HG03280 (cell line): ENCODE results near the gene NOTO.

Experiments
- ATAC-seq: cut with Tn5 transposase; IDR thresholded peaks from one replicate; pipeline ENCODE4 v1.9.1; 2021; ENCODE audit warnings: mild to moderate bottlenecking, moderate library complexity; ENCODE audit not compliant: unreplicated experiment

NOTO gene

DNA sequence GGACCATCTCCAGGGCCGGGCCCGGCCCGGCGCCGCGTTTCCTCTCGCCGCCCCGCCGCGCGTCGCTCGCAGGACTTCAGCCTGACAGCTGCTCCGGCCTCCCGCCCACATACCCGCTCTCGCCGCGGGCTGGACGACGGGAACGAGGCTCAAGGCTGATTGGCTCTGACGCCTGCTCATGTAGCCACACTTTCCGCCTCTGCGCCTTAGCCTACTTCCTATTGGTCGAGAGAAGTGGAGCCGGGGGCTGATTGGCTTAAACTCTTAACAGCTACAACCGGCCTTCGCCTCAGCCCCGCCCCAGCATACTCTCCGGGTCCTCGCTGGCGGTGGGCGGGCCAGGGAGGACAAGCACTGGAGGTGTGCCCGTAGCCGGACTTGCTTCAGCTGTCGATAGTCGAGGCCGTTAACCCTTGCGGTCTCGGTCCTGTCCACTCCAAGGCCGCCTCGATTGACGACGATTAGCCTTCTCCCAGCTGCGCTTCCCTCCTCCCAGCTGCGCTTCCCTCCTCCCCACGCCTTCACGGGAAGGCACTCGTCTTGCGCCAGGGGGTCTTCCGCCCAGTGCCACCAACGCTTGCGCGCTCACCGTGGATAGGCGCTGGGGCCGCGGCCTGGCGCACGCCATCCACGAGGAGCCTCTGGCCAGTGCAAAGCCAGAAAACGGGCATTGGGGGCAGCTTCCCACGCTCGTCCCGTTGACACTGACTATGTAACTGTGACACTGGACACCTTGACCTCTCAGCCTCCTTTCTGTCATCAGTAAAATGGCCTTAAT is 31.0 kb downstream of the NOTO start, which contains the start of gene PRADC1:
Gene PRADC1 (minus strand): TSS at position 86 of the 778 bp plus-strand sequence. CDS start 79 bp downstream, at position 7.
- peak; percentile 92 for ATAC-seq

DNA sequence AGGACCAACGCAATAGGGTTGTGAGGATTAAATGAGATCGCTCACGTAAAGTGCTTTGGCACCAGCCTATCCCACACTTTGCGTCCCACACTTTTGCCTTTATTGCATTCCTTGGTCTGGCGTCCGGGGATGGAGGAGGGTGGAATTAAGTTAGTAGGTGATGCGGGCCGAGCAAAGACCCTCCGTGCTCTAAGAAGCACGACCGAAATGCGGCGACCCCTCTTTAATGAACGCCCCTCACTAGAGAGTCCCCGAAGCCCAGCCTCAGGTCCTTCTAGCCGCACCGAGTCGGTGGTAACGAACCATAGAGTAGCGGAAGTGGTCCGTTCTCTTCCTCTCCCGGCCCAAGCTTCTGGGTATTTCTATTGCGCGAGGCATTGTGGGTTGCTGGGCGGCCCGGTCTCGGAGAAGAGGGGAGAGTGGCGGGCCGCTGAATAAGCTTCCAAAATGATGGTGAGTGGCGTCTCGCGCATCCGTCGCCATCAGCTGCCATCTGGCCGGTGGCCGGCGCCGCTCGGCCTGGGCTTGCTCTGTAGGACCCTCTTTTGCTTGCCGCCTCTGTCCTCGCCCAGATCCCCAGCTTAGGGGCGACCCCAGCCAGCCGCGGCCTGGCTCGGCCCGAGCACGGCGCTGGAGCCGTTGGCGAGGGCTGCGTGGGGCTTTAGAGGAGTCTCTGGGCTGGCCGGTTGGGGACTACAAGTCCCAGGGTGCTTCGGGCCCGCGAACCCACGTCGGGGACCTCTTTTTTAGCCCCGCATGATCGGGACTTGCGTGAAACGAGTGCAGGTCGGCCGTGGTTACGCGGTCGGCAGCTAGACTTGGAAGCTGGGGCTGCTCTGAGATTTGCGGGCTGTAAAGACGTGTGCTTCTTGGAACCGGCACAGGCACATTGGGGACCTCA is 31.8 kb downstream of the NOTO start, which contains the start of gene CCT7:
Gene CCT7 (plus strand): TSS at position 377 of the 901 bp plus-strand sequence. CDS start 71 bp downstream, at position 448.
- ATAC-seq, result peak; percentile 62

DNA sequence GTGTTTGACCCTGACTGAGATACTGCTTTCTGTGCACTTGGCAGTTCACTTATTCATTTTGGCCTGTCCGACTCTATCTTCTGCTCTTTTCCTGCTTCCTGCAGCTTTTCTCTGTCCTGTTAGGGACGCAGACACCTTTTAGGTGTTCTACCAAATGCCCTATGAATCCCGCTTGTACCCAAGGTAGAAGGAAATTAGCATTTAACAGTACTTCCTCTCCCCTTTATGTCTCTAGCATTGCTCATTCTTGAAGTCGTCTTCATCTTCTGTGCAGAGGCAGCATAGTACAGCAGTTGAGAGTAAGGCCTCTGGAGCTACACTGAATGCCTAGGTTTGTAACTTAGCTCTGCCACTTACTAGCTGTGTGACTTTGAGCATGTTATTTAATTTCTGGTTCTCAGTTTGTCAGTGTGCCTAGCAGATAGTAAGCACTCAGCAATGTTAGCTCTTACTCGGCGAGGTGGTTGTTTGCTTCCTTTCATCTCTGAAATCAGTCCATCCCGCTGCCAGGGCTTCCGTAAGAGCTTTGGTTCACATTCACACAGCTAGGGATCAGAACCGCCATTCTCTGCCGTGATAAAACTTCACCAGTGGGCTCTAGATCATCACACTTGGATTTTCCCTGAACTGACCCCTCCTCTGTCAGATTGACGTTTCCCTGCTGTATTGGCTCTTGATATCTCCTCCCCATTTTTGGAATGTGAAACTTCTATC is 33.1 kb downstream of the NOTO start:
- no peak for ATAC-seq

DNA sequence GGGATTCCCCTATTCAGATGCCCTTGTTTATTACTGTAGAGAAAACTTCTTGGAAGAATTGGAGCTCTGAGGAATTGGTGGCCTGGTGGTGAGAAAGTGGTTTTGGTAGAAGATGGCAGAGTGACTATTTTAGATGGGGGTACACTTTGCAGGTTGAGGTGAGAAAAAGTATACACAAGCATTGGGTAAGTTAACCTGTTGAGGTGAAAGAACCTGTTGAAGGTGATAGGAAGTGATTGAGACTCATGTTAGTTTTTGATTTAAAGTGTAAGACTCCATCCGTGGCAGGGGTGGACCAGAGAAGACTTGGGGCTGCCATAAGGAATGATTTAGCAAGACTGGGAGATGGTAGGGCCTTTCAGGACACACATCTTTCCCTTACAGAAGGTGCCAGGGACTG is 34.8 kb downstream of the NOTO start:
- no peak for ATAC-seq

DNA sequence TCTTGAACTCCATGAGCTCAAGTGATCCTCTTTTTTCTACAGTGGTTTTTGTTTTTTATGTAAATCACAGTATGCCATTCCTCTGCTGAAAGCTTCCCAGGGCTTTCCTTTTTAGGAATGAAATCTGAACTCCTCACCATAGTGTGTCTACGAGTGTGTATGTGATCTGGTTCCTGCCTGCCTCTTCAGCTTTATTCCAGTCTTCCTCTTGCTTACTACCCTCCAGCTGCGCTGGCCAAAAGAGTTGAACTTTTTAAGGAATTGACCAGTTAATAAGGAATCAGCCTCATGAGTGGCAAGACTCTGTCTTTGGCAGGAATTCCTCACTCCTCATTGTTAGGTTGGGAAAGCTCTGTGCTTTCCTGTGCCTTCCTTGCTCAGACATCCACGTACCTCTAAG is 35.8 kb downstream of the NOTO start:
- ATAC-seq, result no peak

DNA sequence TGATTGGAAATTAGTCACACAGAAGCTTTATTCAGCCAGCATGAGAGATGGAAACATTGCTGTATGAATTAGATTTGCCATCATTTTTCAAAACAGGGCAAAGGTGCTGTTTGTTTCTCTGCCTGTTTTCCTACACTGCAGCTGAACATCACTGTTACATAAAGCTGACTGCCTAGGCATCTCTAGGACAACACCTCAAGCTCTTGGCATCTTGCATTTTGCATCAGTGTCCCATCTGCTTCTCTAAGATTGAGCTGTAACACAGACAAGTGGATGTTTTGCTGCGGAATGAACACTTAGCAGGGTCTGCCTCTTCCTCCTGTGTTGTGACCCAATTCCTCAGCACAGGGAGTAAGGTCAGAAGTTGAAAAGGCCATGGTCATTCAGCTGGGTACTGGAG is 36.6 kb downstream of the NOTO start:
- no peak for ATAC-seq

DNA sequence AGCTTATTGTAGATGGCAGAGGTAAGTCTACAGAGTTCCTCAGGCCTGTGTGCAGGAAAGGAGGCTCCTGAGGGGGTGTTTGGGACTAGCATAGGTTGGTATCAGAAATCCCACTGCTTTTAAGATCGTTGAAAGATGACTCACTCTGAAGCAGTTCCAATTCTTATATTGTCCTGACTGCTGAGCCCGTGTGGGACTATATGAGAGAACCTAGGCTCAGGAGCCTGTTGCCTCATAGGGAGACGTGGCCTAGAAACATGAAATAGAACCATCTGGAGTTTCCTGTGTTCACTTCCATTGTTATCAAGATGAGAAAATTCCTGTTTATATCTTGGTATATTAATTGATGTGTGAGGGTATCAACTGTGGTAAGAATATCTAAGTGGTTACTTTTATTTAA is 37.4 kb downstream of the NOTO start:
- ATAC-seq, result no peak

DNA sequence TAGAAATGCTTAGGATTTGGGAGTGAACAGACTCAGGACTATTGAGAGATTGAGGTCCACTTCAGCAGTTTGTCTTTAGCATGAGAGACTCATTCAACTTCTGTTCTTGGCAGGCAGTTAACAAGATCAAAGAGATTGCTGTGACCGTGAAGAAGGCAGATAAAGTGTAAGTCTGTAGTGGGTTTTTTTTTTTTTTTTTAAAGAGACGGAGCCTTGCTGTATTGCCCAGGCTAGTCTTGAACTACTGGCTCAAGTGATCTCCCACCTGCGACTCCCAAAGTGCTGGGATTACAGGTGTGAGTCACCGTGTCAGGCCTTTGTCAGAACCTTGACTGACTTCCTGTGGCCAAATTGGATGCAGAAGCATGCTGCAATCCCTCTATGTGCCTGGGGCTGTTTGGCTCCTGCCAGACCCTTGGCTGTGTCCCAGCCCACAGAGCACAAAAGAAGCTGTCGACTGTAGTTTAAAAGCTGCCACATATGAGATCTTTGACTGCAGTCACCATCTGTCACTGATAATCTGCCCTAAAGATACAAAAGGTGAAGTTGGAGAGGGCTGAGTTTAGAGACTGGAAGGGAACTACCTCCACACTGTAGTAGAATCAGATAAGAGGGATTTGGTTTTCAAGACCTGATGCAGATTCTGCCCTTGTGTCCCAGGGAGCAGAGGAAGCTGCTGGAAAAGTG is 41.7 kb downstream of the NOTO start:
- no peak for ATAC-seq

DNA sequence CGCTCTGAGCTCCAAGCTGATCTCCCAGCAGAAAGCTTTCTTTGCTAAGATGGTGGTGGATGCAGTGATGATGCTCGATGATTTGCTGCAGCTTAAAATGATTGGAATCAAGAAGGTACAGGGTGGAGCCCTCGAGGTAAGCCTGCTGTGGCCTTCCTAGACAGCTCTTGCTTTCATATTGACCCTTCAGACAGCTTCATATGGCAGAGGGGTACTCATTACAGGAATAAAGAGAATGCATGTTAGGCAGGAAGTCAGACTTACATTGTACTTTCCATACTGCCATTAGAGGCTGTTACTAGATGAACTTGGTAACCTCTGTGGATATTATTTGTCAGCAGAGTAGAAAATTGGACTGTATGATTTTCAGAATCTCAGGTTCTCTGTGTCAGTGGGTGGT is 42.2 kb downstream of the NOTO start:
- no peak for ATAC-seq

DNA sequence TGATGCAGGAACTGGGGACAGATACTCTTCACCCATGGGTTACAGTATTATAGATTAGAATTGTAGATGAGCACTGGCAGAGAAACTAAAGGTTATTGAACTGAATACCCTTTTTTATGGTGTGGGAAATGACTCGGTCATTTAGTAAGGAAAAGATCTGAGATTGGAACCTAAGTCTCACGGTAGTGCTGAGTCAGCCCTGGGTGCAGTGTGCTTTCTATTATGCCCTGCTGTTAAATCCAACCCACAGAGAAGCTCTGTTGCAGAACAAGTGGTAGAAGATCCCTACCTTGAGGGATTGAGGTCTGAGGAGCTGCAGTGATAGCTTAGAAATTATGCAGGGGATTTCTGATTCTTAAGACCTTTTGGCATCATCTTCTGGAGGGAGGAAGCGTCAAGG is 44.5 kb downstream of the NOTO start:
- ATAC-seq, result no peak

DNA sequence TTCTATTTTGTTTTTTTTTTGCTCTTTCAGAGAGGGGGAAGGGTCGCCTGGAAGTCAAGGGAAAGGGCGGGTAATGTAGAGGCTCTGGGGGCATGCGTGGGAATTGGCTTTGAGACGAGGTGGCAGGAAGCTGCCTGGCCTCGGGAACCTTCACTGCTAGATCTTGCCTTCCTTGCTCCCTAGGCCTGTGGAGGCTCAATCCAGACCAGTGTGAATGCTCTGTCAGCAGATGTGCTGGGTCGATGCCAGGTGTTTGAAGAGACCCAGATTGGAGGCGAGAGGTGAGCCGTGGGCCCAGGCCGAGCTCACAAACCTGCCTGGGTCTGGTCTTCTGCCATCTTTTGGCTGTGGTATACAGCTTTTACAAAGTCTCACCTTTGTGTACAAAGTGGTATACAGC is 47.3 kb downstream of the NOTO start:
- no peak for ATAC-seq

DNA sequence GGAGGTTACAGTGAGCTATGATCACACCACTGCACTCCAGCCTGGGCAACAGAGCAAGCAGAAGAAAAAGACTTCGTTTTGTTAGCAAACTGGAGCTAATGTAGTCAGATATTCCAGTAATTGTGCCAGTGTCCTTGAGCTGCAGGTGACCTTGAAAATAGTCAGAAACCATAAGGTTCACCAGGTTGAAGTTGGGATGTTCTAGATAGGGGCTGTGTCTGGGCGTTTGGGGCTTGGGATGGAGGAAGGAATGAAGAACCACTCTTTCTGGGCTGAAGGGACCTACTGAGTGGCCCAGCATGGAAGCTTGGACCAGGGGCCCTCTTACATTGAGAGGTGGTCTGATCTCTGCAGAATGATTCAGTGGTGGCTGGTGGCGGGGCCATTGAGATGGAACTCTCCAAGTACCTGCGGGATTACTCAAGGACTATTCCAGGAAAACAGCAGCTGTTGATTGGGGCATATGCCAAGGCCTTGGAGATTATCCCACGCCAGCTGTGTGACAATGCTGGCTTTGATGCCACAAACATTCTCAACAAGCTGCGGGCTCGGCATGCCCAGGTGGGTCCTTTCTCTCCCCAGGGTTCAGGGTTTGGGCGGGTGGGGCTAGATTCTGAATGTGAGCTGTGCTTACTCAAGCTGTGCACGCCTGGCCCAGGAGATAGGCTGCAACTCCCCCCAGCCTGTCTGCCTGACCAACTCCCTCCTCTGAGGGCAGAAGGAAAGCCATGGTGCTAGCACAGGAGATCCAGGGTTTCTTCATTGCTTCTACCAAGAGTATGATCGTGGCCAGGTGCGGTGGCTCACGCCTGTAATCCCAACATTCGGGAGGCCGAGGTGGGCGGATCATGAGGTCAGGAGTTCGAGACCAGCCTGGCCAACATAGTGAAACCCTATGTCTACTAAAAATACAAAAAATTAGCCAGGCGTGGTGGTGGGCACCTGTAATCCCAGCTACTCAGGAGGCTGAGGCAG is 48.8 kb downstream of the NOTO start:
- ATAC-seq, result no peak

DNA sequence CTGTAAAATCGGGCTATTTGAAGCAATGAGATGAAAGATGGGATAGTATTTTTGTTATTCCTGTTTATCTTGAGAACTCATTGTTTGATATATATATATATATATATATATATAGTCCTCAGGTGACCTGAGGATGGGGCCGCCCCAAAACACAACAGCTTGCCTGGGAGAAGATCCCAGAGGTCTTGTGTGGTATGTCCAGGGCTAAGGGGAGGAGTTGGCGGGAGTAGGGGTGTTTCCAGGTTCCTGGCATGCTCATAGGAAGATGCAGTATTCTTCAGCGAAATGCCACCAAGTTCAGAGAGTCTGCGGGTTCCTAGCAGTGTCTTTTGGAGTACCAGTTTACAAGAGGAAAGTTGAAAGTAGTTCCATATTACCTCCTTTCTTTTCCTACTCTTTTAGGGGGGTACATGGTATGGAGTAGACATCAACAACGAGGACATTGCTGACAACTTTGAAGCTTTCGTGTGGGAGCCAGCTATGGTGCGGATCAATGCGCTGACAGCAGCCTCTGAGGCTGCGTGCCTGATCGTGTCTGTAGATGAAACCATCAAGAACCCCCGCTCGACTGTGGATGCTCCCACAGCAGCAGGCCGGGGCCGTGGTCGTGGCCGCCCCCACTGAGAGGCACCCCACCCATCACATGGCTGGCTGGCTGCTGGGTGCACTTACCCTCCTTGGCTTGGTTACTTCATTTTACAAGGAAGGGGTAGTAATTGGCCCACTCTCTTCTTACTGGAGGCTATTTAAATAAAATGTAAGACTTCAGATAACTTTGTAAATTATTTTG is 50.1 kb downstream of the NOTO start:
- no peak for ATAC-seq

DNA sequence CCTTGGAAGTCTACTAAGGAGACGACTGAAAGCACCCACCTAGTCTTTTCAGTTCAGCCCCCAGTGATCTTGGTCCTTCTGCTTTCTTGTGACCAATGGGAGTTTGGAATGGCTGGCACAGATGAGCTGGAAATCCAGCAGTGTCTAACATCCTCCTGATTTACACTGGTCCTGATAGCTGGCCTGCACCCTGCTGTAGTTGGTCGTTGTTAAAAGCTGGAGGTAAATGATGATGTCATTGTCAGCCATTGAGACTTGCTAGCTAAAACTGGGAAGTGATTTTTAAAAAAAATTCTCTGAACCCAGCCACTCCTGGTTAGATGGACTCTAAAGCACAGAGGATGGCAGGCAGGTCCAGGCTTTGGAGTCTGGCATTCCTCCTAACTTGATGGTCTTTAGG is 51.0 kb downstream of the NOTO start:
- ATAC-seq, result no peak

DNA sequence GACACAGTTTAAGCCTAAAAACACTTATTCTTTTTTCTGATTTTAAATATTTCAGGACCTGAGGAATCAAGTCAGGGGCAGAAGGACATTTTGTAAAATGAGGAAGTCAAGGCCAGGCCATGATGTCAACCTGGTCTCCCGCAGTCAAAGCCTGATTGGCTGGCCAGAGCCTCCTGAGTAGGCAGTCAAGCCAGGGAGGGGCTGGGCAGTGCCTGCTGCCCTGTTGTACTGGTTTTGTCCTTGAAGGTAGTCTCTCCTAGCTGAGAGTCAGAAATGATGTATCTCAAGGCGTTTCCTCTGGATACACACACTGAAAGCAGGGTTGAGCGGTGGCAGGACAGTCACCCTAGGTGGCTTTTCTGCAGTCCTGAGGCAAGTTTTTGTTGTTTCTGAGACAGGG is 51.5 kb downstream of the NOTO start:
- ATAC-seq, result no peak

DNA sequence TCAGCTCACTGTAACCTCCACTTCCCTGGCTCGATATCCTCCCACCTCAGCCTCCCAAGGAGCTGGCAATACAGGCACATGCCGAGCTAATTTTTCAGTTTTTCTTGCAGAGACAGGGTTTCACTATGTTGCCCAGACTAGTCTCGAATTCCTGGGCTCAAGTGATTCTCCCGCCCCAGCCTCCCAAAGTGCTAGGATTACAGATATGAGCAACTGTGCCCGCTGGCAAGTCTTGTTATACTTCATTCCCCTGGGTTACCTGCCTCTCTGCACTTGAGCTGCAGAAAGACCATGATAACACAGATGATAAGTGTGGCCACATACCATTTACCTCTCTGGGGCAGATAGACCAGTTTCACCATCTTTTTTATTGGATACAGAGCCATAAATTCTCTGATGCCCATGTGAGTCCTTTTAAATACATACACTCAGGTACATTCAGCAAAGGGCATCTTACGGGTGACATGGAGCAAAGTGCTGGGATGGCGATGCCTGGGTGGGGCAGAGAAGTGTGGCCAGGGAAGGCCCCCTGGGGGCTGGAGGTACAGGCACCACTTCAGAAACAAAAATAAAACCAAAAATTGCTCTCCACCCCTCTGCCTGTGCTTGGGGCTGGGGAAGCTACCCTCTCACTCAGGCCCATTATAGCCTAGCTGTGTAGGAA is 52.1 kb downstream of the NOTO start:
- ATAC-seq, result no peak

DNA sequence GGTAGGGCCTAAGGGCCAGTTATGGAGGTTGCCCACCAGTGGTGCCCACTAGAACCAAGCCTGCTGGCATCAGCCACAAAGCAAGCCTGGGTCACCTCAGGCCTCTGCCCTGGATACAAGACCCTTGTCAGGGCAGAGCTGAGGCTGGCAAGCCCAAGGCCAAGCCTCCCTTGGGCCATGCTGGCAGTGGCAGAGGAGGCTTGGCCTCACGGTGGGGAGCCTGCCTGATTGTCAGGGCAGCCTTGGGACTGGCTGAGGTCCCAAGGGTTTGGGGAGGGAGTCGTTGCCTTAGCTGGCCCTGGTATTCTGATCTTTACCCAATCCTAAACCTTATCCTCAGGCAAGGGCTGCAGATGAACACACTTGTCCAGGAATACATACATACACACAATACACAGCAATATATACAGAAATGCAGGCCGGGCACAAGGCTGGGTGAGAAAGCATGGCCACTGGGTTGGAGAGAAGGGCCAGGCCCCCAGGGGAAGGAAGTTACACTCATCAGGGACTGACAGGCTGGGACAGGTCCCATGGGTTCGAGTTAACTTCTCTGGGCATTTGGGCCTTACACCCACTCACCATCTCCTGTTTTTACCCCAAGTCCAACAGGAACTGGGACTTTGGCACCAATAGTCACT is 52.8 kb downstream of the NOTO start:
- ATAC-seq, result no peak
